ENCODE results near the gene CD200. TPM values are rescaled to one million over a fixed set of nuclear protein-coding genes. Genes with fewer than 3 reads are reported as not detected.

Gene CD200
- total RNA-seq, 1 experiment from 2014 or later: 0.34 TPM

DNA sequence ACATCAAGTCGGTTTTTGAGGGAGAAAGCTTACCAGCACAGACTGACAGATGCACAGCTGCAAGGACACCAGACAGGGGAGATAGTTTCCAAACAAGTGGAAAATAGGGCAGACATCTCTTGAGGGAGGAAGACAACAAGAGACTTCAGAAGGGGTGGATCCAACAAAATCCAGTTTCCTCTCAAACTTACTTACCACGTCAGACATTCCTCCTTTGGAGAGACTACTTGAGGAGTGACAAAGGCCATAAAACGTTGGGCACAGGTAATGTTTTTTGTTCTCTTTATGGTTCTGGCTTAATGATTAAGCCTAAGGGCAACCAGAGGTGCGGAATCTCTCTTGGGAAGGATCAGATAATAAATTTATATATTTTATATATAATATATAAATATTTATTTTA is 76.1 kb downstream of the CD200 start:
- no peak for DNase-seq (ENCODE audit: low read depth)

DNA sequence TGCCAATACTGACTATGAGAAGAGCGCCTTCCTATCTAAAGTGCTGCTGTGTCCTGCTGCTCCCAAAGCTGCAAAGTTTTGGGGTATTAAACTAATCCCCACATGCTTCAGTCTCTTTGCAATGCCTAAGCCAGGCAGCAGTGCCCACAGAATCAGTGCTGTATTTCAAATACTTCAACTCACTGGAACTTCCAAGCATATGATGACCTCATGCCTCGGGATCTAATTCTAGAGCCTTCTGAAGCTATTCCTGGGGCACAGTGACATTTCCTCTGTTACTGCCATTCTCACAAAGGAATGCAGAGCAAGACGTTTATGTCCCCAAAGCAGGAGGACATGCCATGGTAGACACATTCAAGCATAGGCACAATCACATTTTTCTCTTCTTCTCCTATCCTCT is 78.5 kb downstream of the CD200 start:
- no peak for DNase-seq (ENCODE audit: low read depth)

Other genes starting within 250 kb of the CD200 start
- gene C3orf52, start 246.8 kb upstream of the CD200 start, total RNA-seq (2014; rRNA removed): 6.2 and 6.7 TPM in 2 replicates
- gene GCSAM, start 199.9 kb upstream of the CD200 start, total RNA-seq (2014; rRNA removed): not detected in 2 replicates
- gene SLC9C1, start 38.9 kb upstream of the CD200 start, total RNA-seq (2014; rRNA removed): not detected in 2 replicates
- gene BTLA, start 166.3 kb downstream of the CD200 start, total RNA-seq (2014; rRNA removed): 0.17 TPM in 1 of 2 replicates, not detected in the other
- 78.7 and 84.4 TPM in 2 replicates for gene ATG3, start 228.8 kb downstream of the CD200 start, total RNA-seq (2014; rRNA removed)
- 34.8 and 49.1 TPM in 2 replicates for gene SLC35A5, start 228.9 kb downstream of the CD200 start, total RNA-seq (2014; rRNA removed)

All from LHCN-M2 (cell line).